Thyroid gland (tissue), 4 donors: Measurements from ENCODE around the gene ZNF559.

Experiments
- CTCF ChIP-seq, 6 experiments: fragments of 200-600 bp in 3 of 6; fragments of 450-650 bp in 3 of 6; sonication (generic) in 3 of 6; IDR thresholded peaks; one replicate each; pipeline ENCODE4 v1.5.1; 2016 to 2019; ENCODE audit warnings: antibody characterized with exemption in 6 of 6, mild to moderate bottlenecking in 2 of 6, inconsistent platforms in 1 of 6, moderate library complexity in 1 of 6
- POLR2A ChIP-seq, 2 donors: fragments of 450-650 bp; IDR thresholded peaks; one replicate each; pipeline ENCODE4 v1.6.1; 2017; ENCODE audit warnings: antibody characterized with exemption in 2 of 2, mild to moderate bottlenecking in 2 of 2, moderate library complexity in 1 of 2

GRCh38 chr19:9321338-9321737, 2.6 kb upstream of the ZNF559 start:
- no peak for TF ChIP-seq CTCF (IDR thresholded peaks at IDR 0.05)
- no peak for TF ChIP-seq POLR2A (IDR thresholded peaks at IDR 0.05)
